ENCODE results near the gene NTN1. TPM values are rescaled to one million over a fixed set of nuclear protein-coding genes. Genes with fewer than 3 reads are reported as not detected.
"Not testable (repeated sequence)": the region's sequence is repeated elsewhere in the genome, so short reads cannot be mapped to it uniquely, and the experiment has no call there.

The NTN1 gene
- total RNA-seq, 2 donors from 2014 or later, result 6.9 to 15.4 TPM

- peak; percentile 16 for DNase-seq (ENCODE audit: low spot score)
- intact Hi-C loops (cut with DNase I), result no loop called here
These were observed 43.1 kb downstream of the NTN1 start for GRCh38 chr17:9064311-9064834.

DNA sequence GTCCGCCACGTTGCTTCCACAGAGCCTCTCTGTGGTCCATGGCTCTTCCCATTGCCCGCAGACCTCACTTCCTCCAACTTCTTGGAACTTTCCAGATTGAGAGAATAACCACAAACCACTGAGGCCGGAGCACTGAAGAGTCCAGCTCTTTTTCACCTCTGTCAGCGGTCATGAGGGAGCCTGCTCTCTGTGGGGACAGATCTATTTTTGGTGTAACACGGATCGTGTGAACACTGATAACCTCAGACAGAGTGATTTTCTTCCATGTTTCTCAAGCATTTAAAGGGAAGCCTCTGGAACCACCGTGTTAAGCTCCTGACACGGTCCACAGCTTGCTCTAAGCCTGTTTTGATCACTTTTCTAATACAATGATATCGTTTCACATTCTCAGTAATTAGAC lies 49.7 kb downstream of the NTN1 start:
- intact Hi-C loops (cut with DNase I), result no loop called here

DNA sequence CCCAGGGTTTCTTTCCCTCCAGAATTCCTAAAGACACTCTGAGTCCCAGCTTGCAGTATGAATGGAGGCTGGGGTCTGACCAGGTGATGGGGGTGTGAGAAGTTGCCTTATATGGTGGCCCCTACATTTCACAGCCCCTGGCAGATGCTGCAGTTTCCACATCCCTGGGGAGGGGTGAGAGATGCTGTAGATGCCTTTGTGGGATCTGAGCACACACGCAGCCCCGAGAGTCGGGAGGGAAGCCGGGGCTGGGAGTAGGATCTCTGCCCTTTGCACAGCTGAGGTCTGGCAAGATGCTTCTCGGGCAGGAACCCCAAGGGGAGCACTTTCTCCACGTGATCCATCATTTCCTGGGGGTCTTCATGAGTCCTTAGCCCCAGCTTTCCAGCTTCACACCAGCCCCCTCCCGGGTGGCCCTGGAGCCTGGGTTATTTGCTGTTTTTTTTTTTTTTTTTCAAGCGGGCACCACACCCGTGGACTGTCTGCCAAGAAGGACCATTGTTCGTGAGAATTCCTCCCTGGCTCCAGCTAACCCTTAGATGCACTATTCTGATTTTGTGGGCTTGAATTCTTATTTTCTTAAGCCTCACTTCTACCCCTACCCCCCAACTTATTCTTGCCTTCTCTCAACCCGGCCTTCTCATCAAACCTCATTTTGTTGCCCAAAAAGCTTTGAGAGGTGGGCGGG lies 50.6 kb downstream of the NTN1 start:
- intact Hi-C loops (cut with DNase I), result no loop called here
- peak; percentile 53 for DNase-seq (ENCODE audit: low spot score)

More for the DNA sequence above, 49.7 kb downstream of the NTN1 start:
- DNase-seq (ENCODE audit: low spot score), result no peak

- intact Hi-C loops (cut with DNase I), result no loop called here
- peak; percentile 83 for DNase-seq (ENCODE audit: low spot score)
These were observed 51.5 kb downstream of the NTN1 start for GRCh38 chr17:9072696-9073339.

DNA sequence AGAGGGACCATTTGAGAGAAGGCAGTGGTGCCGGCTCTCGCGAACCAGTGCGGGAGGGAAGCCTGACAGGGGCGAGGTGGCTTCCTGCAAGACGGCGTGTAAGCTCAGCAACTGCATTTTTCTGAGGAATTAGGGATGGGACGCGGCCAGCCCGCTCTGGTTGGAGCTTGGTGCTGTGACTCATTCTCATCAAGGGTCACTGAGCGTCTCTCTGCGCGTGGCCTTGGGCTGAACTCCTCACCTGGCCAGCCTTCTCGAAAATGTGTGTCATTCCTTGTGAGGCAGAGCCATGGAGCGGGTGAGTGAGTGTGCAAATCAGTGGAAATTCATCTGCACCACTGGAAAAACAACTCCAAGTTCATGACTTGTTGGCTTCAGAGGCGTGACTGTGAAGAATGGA lies 52.8 kb downstream of the NTN1 start:
- DNase-seq (ENCODE audit: low spot score), result peak; percentile 79
- intact Hi-C loops (cut with DNase I), result no loop called here

GRCh38 chr17:9079461-9080103 lies 58.3 kb downstream of the NTN1 start:
- intact Hi-C loops (cut with DNase I), result no loop called here
- DNase-seq (ENCODE audit: low spot score), result no peak

GRCh38 chr17:9080296-9080914 lies 59.1 kb downstream of the NTN1 start:
- intact Hi-C loops (cut with DNase I), result no loop called here
- no peak for DNase-seq (ENCODE audit: low spot score)

DNA sequence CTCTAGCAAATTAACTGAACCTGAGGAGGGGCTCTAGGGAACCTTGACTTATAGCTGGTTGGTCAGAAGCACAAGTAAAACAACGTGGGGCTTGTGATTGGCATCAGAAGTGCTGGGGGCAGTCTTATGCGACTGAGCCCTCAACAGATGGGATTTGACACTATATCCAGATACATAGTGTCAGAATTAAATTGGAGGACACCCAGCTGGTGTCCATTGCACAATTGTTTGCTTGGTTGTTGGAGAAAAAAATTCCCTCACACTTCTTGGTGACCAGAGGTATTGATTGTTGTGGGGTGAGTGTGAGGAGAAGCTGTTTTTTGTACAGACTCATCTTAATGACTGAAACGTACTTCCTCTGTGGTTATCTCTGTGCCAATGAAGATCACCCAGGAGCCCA lies 59.7 kb downstream of the NTN1 start:
- DNase-seq (ENCODE audit: low spot score), result no peak
- intact Hi-C loops (cut with DNase I), result no loop called here

- intact Hi-C loops (cut with DNase I), result no loop called here
- DNase-seq (ENCODE audit: low spot score), result no peak
These were observed 65.3 kb downstream of the NTN1 start for GRCh38 chr17:9086577-9086976.

- no peak for DNase-seq (ENCODE audit: low spot score)
- intact Hi-C loops (cut with DNase I), result no loop called here
These were observed 66.6 kb downstream of the NTN1 start for GRCh38 chr17:9087921-9088320.

GRCh38 chr17:9090641-9091096 lies 69.4 kb downstream of the NTN1 start:
- no peak for DNase-seq (ENCODE audit: low spot score)
- intact Hi-C loops (cut with DNase I), result loop anchor here in 1 of 2 donors (10.0 kb wide), 1 partner anchor 66 kb away; the partner anchor contains the start of gene NTN1

GRCh38 chr17:9094193-9094592 lies 72.9 kb downstream of the NTN1 start:
- DNase-seq (ENCODE audit: low spot score), result no peak
- intact Hi-C loops (cut with DNase I), result loop anchor here in 1 of 2 donors (10.0 kb wide), 1 partner anchor 69 kb away; the partner anchor contains the start of gene NTN1

DNA sequence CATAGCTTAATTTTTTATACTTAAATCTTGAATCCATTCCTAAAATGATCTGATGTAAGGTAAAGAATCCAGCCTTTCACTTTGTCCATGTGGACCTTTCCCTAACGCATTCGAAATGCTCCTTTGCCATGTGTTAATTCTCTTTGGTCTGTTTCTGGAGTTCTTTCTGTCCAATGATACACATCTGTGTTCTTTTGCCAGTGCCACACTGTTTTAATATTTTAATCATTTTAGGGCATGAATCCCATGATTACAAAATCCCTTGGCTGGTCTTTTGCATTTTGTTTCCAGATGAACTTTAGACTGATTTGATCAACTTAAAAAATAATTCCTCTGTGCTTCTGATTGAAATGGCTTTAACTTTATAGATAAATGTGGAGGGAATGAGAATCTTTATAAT lies 74.1 kb downstream of the NTN1 start:
- intact Hi-C loops (cut with DNase I), result loop anchor here in 1 of 2 donors (10.0 kb wide), 1 partner anchor 71 kb away; the partner anchor contains the start of gene NTN1
- no peak for DNase-seq (ENCODE audit: low spot score)

DNA sequence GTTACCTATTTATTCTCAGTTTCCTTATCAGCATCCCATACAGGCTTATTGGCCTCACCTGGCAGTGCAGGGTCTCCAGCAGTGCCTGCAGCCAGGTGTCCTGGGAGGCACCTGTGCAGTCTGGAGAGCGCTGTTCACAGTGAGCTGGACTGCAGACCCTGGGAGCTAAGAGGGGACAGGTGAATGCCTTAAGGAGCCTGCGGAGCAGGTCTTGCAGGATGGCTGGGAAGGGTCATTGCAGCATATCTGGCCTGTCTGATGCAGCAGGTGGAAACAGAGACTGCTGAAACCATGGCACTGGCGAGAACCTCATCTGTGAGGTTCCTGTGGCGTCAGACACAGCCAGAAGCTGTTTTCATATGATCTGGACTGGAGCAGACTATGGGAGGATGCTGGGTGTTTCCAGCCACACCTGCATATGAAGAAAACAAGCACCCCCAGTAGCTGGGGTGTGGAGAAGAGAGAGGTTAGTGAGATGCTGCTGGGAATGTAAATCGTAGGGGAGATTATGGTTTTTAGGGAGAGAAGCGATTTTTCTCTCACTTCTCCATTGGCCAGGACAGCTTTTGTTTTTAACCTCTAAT lies 77.0 kb downstream of the NTN1 start:
- intact Hi-C loops (cut with DNase I), result loop anchor here in 1 of 2 donors (10.0 kb wide), 1 partner anchor 74 kb away; the partner anchor contains the start of gene NTN1

GRCh38 chr17:9101356-9101755 lies 80.0 kb downstream of the NTN1 start:
- no peak for DNase-seq (ENCODE audit: low spot score)
- intact Hi-C loops (cut with DNase I), result no loop called here

More for the DNA sequence above, 77.0 kb downstream of the NTN1 start:
- no peak for DNase-seq (ENCODE audit: low spot score)

- intact Hi-C loops (cut with DNase I); DNase-seq (ENCODE audit: low spot score): not testable (repeated sequence)
These were observed 81.9 kb downstream of the NTN1 start for GRCh38 chr17:9103193-9103592.

- peak; percentile 84 for DNase-seq (ENCODE audit: low spot score)
- intact Hi-C loops (cut with DNase I), result no loop called here
These were observed 83.2 kb downstream of the NTN1 start for GRCh38 chr17:9104370-9105041.

- DNase-seq (ENCODE audit: low spot score), result peak; percentile 18
- intact Hi-C loops (cut with DNase I), result no loop called here
These were observed 84.0 kb downstream of the NTN1 start for GRCh38 chr17:9105068-9105868.

Data from posterior vena cava (tissue), 2 donors.